Inflammatory macrophage treated with lipopolysaccharide for 4 hours (primary cell): ENCODE data around the gene ADAD2.
"Not testable (repeated sequence)": the region's sequence is repeated elsewhere in the genome, so short reads cannot be mapped to it uniquely, and the experiment has no call there.

ENCODE experiments used
- DNase-seq: peaks from one replicate; pipeline ENCODE4 v3.0.0-alpha.2; 2020

The ADAD2 gene

DNA sequence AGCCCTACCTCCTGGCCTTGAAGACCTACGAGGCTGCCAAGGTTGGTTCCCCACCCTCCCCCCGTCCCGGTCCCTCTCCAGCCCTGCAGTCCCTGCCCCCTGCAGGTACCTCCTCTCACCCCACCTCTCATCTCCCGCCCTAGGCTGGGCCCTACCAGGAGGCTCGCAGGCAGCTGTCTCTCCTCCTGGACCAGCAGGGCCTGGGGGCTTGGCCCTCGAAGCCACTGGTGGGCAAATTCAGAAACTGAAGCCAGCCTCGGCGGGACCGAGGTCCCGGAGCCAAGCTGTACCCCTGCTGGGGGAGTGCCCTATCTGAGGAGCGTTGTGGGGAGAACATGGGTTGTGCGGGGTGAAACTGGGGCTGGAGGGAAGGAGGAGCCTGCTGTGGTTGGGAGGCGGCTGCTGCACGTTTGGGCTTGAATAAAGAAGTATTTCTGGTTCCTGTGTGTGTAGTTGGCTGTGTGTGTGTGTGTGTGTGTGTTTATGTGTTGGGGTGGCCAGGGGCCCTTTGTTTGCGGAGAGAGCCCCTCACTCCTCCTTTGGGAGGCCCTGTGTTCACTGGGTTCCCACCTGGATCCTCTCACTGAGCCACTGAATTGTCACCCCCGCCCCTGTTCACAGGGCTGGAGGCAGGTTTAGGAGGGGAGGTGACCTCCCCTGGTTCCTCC lies 5.9 kb downstream of the ADAD2 start:
- no peak for DNase-seq

DNA sequence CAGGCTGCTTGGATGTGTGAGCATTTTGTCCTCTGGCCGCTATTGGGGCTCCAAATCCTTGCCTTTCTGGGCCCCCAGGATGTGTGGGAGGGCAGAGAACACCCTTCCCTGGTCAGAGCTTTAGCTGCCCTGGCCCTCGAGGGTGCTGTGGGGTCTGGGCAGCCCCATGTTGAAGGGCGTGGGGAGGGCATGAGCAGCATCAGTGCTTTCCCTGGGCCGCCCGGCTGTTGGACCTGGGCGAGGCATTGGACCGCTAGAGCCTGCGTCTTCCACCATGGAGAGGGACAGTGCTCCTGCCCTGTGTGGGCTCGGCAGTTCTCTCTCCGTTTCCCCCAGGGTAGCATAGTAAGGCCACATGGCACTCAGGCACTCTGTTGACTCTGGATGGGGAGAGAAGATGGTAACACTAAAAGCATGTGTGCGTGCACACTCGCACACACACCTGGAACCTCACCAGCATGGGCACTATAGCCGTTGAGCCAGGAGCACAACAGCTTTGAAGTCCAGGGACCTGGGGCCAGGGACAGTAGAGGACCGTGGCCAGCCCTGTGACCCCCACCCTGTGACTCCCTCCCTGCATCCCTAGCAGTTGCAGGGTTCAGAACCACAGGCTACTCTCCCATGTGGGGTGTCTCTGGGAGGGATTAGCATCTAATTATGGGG lies 6.6 kb downstream of the ADAD2 start:
- DNase-seq, result no peak

GRCh38 chr16:84198401-84198800 lies 7.4 kb downstream of the ADAD2 start:
- DNase-seq, result no peak

- DNase-seq, result no peak
These were observed 8.1 kb downstream of the ADAD2 start for GRCh38 chr16:84199097-84199496.

GRCh38 chr16:84199861-84200260 lies 8.9 kb downstream of the ADAD2 start:
- peak; percentile 96 for DNase-seq

DNA sequence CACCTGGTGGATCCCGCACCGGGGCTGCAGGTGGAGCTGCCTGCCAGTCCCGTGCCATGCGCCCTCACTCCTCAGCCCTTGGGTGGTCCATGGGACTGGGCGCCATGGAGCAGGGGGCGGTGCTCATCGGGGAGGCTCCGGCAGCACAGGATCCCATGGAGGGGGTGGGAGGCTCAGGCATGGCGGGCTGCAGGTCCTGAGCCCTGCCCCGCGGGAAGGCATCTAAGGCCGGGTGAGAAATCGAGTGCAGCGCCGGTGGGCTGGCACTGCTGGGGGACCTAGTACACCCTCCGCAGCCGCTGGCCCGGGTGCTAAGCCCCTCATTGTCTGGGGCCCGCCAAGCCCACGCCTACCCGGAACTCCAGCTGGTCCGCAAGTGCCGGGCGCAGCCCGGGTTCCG lies 13.6 kb downstream of the ADAD2 start:
- not testable (repeated sequence) for DNase-seq

- not testable (repeated sequence) for DNase-seq
These were observed 14.2 kb downstream of the ADAD2 start for GRCh38 chr16:84205123-84205522.

- no peak for DNase-seq
These were observed 15.2 kb downstream of the ADAD2 start for GRCh38 chr16:84205976-84206691.

DNA sequence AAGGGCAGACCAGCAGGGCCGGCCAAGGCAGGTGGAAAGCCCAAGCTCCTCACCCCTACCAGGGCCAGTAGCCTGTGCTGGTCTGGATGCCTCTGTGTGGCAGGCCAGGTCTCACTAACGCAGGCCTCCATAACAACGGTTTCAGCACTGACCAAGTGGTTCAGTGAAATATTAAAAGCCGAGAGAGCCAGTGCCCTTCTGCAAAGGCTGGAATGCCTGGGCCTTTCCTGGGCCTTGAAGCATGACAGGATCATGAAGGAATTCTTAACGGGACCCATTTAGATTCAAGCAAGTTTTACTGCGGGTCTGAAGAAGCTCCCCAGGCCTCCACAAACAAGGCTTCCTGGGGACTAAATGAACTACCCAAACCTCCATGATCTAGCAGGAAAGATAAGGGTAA lies 16.3 kb downstream of the ADAD2 start:
- no peak for DNase-seq

GRCh38 chr16:84207879-84208278 lies 16.9 kb downstream of the ADAD2 start:
- no peak for DNase-seq

DNA sequence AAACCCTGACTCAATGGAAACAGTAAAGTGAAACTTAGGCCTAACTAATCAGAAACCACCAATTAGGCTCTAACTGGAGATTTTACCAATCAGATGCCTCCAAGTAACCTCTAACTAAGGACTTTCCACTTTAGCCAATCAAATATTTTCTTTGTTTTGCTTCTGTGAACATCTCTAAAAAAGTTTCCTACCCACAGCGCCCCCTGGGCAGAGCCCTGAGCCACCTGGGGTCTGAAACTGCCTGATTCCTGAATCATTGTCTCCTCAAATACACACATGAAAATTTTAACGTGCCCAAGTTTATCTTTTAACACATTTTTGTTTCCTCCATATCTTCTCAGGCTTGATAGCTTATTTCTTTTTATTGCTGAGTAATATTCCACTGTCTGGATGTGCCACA lies 19.0 kb downstream of the ADAD2 start:
- no peak for DNase-seq

GRCh38 chr16:84212154-84212553 lies 21.2 kb downstream of the ADAD2 start:
- no peak for DNase-seq

- no peak for DNase-seq
These were observed 21.7 kb downstream of the ADAD2 start for GRCh38 chr16:84212631-84213030.

DNA sequence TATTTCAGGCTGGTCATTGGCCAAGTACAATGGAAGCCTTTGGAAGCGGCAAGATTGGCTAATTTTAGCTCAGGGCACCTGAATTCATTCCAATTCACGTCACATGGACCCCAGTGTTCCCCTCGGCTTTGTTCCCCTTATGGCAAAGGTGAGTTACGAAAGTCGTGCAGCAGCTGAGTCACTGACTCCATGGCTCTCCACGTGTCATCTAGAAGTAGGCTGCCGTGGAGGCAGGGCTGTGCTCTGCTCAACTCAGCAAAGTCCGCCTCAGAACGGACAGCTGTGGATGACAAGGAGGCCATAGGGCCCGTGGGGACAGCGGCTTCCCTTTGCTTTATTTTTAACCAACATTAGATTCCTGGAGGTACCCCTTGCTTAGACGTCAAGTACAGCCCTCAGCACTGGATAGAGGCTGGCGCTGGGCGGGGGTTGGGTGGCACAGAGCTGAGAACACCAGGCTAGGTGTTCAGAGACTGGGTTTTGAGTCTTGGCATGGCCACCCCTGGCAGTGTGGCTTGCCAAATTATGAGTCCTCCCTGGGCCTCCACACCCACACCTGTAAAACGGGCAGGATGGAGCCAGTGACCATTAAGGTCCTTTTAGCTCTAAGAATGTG lies 23.6 kb downstream of the ADAD2 start:
- DNase-seq, result peak; percentile 24

- DNase-seq, result no peak
These were observed 24.6 kb downstream of the ADAD2 start for GRCh38 chr16:84215531-84215930.

DNA sequence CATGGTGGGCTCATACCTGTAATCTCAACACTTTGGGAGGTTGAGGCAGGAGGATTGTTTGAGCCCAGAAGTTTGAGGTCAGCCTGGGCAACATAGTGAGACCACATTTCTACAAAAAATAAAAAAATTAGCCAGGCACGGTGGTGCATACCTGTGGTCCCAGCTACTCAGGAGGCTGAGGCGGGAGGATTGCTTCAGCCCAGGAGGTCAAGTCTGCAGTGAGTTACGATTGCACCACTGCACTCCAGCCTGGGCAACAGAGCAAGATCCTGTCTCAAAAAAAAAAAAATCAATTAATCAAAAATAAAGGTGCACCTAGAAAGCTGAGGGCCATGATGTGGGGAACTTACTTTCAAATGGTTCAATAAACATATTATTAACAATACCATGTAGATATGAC lies 25.2 kb downstream of the ADAD2 start:
- DNase-seq, result not testable (repeated sequence)

GRCh38 chr16:84218176-84218823 lies 27.3 kb downstream of the ADAD2 start:
- DNase-seq, result no peak

- DNase-seq, result no peak
These were observed 28.0 kb downstream of the ADAD2 start for GRCh38 chr16:84218956-84219355.

- no peak for DNase-seq
These were observed 29.9 kb downstream of the ADAD2 start for GRCh38 chr16:84220851-84221250.

GRCh38 chr16:84223456-84223855 lies 32.5 kb downstream of the ADAD2 start:
- DNase-seq, result no peak

- DNase-seq, result no peak
These were observed 33.6 kb downstream of the ADAD2 start for GRCh38 chr16:84224554-84224953.

- DNase-seq, result no peak
These were observed 34.2 kb downstream of the ADAD2 start for GRCh38 chr16:84225126-84225525.

GRCh38 chr16:84225571-84225970 lies 34.6 kb downstream of the ADAD2 start:
- DNase-seq, result no peak
